ENCODE measurements around the gene FLT1.

DNA sequence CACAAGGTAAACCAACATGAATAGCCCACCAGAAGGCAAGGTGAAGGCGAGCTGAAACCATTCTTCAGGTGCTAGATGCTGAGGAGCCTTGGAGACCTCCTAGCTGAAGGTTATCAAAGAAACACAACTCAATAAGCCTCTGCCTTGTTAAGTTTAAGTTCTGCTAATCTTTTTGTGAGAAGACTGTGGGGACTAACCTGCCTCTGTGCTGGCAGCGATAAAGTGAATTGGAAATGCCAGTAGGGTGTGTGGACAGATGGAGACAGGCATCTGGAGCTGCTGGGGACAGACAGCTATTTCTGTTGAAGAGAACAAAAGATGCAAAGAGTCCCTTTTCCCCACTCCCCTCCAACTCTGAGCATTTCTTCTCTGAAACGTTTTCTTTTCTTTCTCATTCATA is 33.5 kb upstream of the FLT1 start:
- TF ChIP-seq, protein P1, sequence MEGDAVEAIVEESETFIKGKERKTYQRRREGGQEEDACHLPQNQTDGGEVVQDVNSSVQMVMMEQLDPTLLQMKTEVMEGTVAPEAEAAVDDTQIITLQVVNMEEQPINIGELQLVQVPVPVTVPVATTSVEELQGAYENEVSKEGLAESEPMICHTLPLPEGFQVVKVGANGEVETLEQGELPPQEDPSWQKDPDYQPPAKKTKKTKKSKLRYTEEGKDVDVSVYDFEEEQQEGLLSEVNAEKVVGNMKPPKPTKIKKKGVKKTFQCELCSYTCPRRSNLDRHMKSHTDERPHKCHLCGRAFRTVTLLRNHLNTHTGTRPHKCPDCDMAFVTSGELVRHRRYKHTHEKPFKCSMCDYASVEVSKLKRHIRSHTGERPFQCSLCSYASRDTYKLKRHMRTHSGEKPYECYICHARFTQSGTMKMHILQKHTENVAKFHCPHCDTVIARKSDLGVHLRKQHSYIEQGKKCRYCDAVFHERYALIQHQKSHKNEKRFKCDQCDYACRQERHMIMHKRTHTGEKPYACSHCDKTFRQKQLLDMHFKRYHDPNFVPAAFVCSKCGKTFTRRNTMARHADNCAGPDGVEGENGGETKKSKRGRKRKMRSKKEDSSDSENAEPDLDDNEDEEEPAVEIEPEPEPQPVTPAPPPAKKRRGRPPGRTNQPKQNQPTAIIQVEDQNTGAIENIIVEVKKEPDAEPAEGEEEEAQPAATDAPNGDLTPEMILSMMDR (IDR thresholded peaks at IDR 0.05) = no peak
- TF ChIP-seq EP300 (IDR thresholded peaks at IDR 0.05) = no peak
